A549 treated with CpdA at 1 μM for 4 hours (cell line): ENCODE data around the gene PTX3. TPM values are rescaled to one million over a fixed set of nuclear protein-coding genes. Genes with fewer than 3 reads are reported as not detected.

Experiments used
- total RNA-seq: library from RNA; stranded (reverse); fragments of 200-300 nt; extraction: Qiagen RNA extraction; gene quantifications from 5 replicates; pipeline ENCODE4 v1.2.3, GENCODE V29; 2022; ENCODE audit warnings: low read depth

PTX3 gene
- 0.57 to 1.2 TPM (median 0.90 TPM) in 5 replicates for total RNA-seq

GRCh38 chr3:157436583-157437291 lies at the start of gene PTX3:
TSS of gene PTX3 (plus strand) at chr3:157436850. CDS start at chr3:157436934, 84 bp downstream.

Other genes starting within 250 kb of the PTX3 start
- 0.07 to 0.10 TPM in 2 of 5 replicates, not detected in the others for gene VEPH1, start 66.6 kb downstream of the PTX3 start, total RNA-seq